IMR-90 (cell line): ENCODE data around the gene SLC25A46. TPM values are rescaled to one million over a fixed set of nuclear protein-coding genes. Genes with fewer than 3 reads are reported as not detected.

Source experiments
- ATAC-seq: fragments of 200-7000 bp; cut with Tn5 transposase; 2 replicates; pipeline ENCODE4 v1.9.1; 2020; ENCODE audit warnings: low read depth, mild to moderate bottlenecking, moderate library complexity
- BruUV-seq: library from RNA; stranded (reverse); fragments of 400-500 nt; replicated peaks from 2 replicates; lab custom pipeline; 2021; lab: Mats Ljungman, UMichigan
- CTCF ChIA-PET: fragments of 300-600 bp; formaldehyde crosslinking; extraction: SDS; loops from one replicate; lab custom pipeline; 2021; ENCODE audit warnings: antibody characterized with exemption; lab: Yijun Ruan, JAX
- POLR2A ChIA-PET: fragments of 300-600 bp; sonication (Branson Sonifier 250); formaldehyde crosslinking; loops from one replicate; lab custom pipeline; 2022; ENCODE audit warnings: antibody characterized with exemption; ENCODE audit not compliant: unreplicated experiment; lab: Charles Lee
- DNase-seq: peaks from one replicate; pipeline ENCODE4 v3.0.0; 2013
- H2AFZ ChIP-seq: replicated peaks from 2 replicates; pipeline ENCODE3; 2013; ENCODE audit warnings: low read length, mild to moderate bottlenecking; ENCODE audit not compliant: poor library complexity
- H2AK5ac ChIP-seq: 2 replicates; pipeline ENCODE4 v1.6.1; 2013; ENCODE audit warnings: low read depth, low read length, inconsistent platforms
- H2AK9ac ChIP-seq: replicated peaks from 2 replicates; pipeline ENCODE3; 2013; ENCODE audit warnings: mild to moderate bottlenecking, low read depth, low read length, moderate library complexity; ENCODE audit not compliant: poor library complexity
- H2BK120ac ChIP-seq: 2 replicates; pipeline ENCODE4 v1.6.1; 2013; ENCODE audit warnings: low read depth, low read length, inconsistent platforms
- H2BK15ac ChIP-seq: 3 replicates; pipeline ENCODE4 v1.6.1; 2013; ENCODE audit warnings: low read depth, low read length, inconsistent platforms
- H2BK20ac ChIP-seq: 2 replicates; pipeline ENCODE4 v1.6.1; 2013; ENCODE audit warnings: low read depth, mild to moderate bottlenecking, inconsistent platforms, low read length, moderate library complexity
- H2BK5ac ChIP-seq: 2 replicates; pipeline ENCODE4 v1.6.1; 2013; ENCODE audit warnings: mild to moderate bottlenecking, low read depth, low read length, inconsistent platforms; ENCODE audit not compliant: poor library complexity, severe bottlenecking
- H3K14ac ChIP-seq: replicated peaks from 2 replicates; pipeline ENCODE4 v1.6.1; 2013; ENCODE audit warnings: low read depth, low read length, inconsistent platforms
- H3K18ac ChIP-seq: 2 replicates; pipeline ENCODE4 v1.6.1; 2013; ENCODE audit warnings: low read depth, low read length, control low read depth
- H3K23ac ChIP-seq: 2 replicates; pipeline ENCODE4 v1.6.1; 2013; ENCODE audit warnings: low read depth, low read length, inconsistent platforms
- H3K27ac ChIP-seq: 2 replicates; pipeline ENCODE4 v1.5.1; 2013; ENCODE audit warnings: mild to moderate bottlenecking, control low read depth, low read length; ENCODE audit not compliant: insufficient read depth
- H3K27me3 ChIP-seq: 2 replicates; pipeline ENCODE4 v1.6.1; 2013; ENCODE audit warnings: low read length; ENCODE audit not compliant: control insufficient read depth, insufficient read depth
- H3K36me3 ChIP-seq: 2 replicates; pipeline ENCODE4 v1.6.1; 2013; ENCODE audit warnings: low read length, mixed read lengths; ENCODE audit not compliant: control insufficient read depth, insufficient read depth
- H3K4ac ChIP-seq: 2 replicates; pipeline ENCODE4 v1.6.1; 2013; ENCODE audit warnings: low read depth, low read length, inconsistent platforms
- H3K4me1 ChIP-seq: 2 replicates; pipeline ENCODE4 v1.6.1; 2013; ENCODE audit warnings: low read length, mixed read lengths; ENCODE audit not compliant: control insufficient read depth, insufficient read depth
- H3K4me2 ChIP-seq: 2 replicates; pipeline ENCODE4 v1.6.1; 2013; ENCODE audit warnings: low read depth, mild to moderate bottlenecking, control low read depth, low read length, moderate library complexity
- H3K4me3 ChIP-seq: 2 replicates; pipeline ENCODE4 v1.5.1; 2013; ENCODE audit warnings: low read depth, mild to moderate bottlenecking, control low read depth, low read length, moderate library complexity; ENCODE audit not compliant: insufficient read depth
- H3K56ac ChIP-seq: 2 replicates; pipeline ENCODE4 v1.6.1; 2013; ENCODE audit warnings: low read length, inconsistent platforms; ENCODE audit not compliant: insufficient read depth; ENCODE audit errors: extremely low read depth
- H3K79me1 ChIP-seq, 2 experiments: 2 replicates each; pipeline ENCODE4 v1.6.1; 2013; ENCODE audit warnings: low read length in 2 of 2, inconsistent platforms in 1 of 2, low read depth in 1 of 2
- H3K9ac ChIP-seq: 2 replicates; pipeline ENCODE4 v1.6.1; 2013; ENCODE audit warnings: low read depth, low read length, control low read depth
- H3K9me1 ChIP-seq: 2 replicates; pipeline ENCODE4 v1.6.1; 2013; ENCODE audit warnings: low read length, inconsistent platforms; ENCODE audit not compliant: insufficient read depth
- H3K9me3 ChIP-seq: 2 replicates; pipeline ENCODE4 v1.6.1; 2013; ENCODE audit warnings: low read length; ENCODE audit not compliant: control insufficient read depth, insufficient read depth
- H4K20me1 ChIP-seq: 2 replicates; pipeline ENCODE4 v1.6.1; 2013; ENCODE audit warnings: low read length, inconsistent platforms; ENCODE audit not compliant: insufficient read depth
- H4K5ac ChIP-seq: 2 replicates; pipeline ENCODE4 v1.6.1; 2013; ENCODE audit warnings: mild to moderate bottlenecking, low read depth, low read length, control low read depth
- H4K8ac ChIP-seq, 2 experiments: 2 replicates each; pipeline ENCODE4 v1.6.1; 2013; ENCODE audit warnings: low read depth in 2 of 2, low read length in 2 of 2, control low read depth in 1 of 2, inconsistent platforms in 1 of 2
- H4K91ac ChIP-seq: 2 replicates; pipeline ENCODE4 v1.6.1; 2013; ENCODE audit warnings: low read depth, low read length, inconsistent platforms; ENCODE audit not compliant: insufficient read depth
- BHLHE40 ChIP-seq: fragments of 150-350 bp; IDR thresholded peaks from 2 replicates; pipeline ENCODE4 v1.6.1; 2016; ENCODE audit warnings: mild to moderate bottlenecking, low read depth, low read length
- CEBPB ChIP-seq: IDR thresholded peaks from 2 replicates; pipeline ENCODE4 v1.6.1; 2012; ENCODE audit warnings: low read depth, low read length, improper control_type of control experiment
- NFE2L2 ChIP-seq: fragments of 150-350 bp; IDR thresholded peaks from 2 replicates; pipeline ENCODE4 v1.6.1; 2016; ENCODE audit warnings: low read depth, mild to moderate bottlenecking, low read length
- RCOR1 ChIP-seq: IDR thresholded peaks from 2 replicates; pipeline ENCODE4 v1.6.1; 2012; ENCODE audit warnings: mild to moderate bottlenecking, low read length, improper control_type of control experiment; ENCODE audit not compliant: insufficient replicate concordance
- WGBS, 2 experiments: methylation state at CpG; one replicate each; pipeline versions ENCODE4 v1.1.5 to v1.1.7; 2013; ENCODE audit warnings: missing lambda C conversion rate in 2 of 2; ENCODE audit not compliant: insufficient read length in 1 of 2; ENCODE audit errors: extremely low coverage in 2 of 2; 5-methylcytosine and 5-hydroxymethylcytosine counted together
- dilution Hi-C: fragments of 300-500 bp; cut with HindIII; formaldehyde crosslinking; loops from one replicate; pipeline ENCODE4 v1.14.3; 2018; ENCODE audit warnings: low sequenced_read_pairs; ENCODE audit not compliant: unreplicated experiment
- in situ Hi-C: fragments of 300-500 bp; cut with MboI; formaldehyde crosslinking; loops from 3 replicates; pipeline ENCODE4 v1.14.3; 2019; ENCODE audit warnings: low sequenced_read_pairs, inconsistent platforms, mixed read lengths
- intact Hi-C: fragments of 100-400 bp; cut with micrococcal nuclease; formaldehyde crosslinking; loops from 2 replicates; pipeline ENCODE4 v1.10.0; 2022
- polyA plus RNA-seq, 3 experiments: library from polyadenylated mRNA; depleted of rRNA; stranded (reverse); fragments of >200 nt; gene quantifications; 2 replicates each; pipeline ENCODE4 v1.2.3, GENCODE V29; 2012; ENCODE audit warnings: low replicate concordance in 1 of 3
- total RNA-seq: library from RNA; depleted of rRNA; stranded (reverse); fragments of >200 nt; gene quantifications from 2 replicates; pipeline ENCODE4 v1.2.3, GENCODE V29; 2012
- TF ChIP-seq, protein P1 (sequence below): fragments of 150-350 bp; IDR thresholded peaks from 2 replicates; pipeline ENCODE4 v1.6.1; 2016; ENCODE audit warnings: low read depth, mild to moderate bottlenecking, low read length, moderate library complexity, borderline replicate concordance

SLC25A46 gene
- total and polyA plus RNA-seq, 2 of the 4 experiments (the other 2 are of a cell fraction): 25.1 to 67.9 TPM

DNA sequence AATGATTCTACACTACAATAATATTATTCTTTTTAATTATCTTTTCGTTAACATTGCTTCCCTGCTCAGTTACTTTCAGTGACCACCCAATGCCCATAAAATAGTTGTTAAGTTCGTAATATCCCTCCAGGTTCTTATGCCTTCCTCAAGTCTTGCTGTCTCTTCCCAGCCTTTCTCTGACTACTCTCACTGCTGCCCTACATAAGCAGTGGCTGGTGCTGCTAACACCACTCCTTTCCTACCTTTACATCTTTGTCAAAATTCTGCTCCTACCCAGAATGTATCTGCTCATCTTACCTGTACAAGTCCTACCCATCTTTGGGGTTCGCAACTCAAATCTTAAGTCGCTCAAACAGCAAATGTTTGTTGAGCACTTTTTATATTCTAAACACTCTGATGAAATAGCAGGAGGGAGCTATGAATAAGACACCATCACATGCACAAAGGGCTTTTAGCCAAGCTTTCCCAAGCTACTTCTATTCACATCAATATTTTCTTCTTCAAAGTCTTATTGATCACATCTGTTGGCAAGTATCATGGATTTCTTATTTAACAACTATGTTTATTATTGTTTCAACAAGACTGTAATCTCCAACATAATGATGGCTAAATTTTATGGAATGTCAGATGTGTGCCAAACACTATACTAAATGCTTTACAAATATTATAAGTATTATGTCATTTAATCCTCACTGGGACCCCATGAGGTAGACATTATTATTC lies 29.5 kb downstream of the SLC25A46 start:
- intact Hi-C loops: loop anchor here (5.0 to 10.0 kb wide), 3 partner anchors 129 to 987 kb away; partner anchors contain the start of gene NREP
- ChIA-PET CTCF (interaction anchor here (0.9 kb wide), 1 partner anchor 1739 kb away, joined by 3 read pairs; no protein-coding TSS in a partner anchor), POLR2A (no interaction called here)
- H3K56ac ChIP-seq: no peak overlapping the region
- H2BK120ac ChIP-seq: 0 out of 2 replicates have a peak overlapping the region, but pooled peaks have one; percentile 1
- H3K9me3 ChIP-seq: no peaks in the 10 kb centered on the region
- in situ Hi-C loops: loop anchor here (25.0 kb wide), 2 partner anchors 694 to 1394 kb away; no protein-coding TSS in a partner anchor
- H2AK9ac ChIP-seq: no peak overlapping the region
- H3K4me1 ChIP-seq: 0 out of 2 replicates have a peak, but pooled peaks cover 2% of the 10 kb centered on the region
- no peaks in the 10 kb centered on the region for H3K9me1 ChIP-seq
- dilution Hi-C loops: no loop called here
- no peak overlapping the region for H2AFZ ChIP-seq
- TF ChIP-seq CEBPB (no peak), NFE2L2 (no peak), RCOR1 (no peak), BHLHE40 (peak; percentile 24; the same call in 1 of the 2 replicates)
- TF ChIP-seq, protein P1, sequence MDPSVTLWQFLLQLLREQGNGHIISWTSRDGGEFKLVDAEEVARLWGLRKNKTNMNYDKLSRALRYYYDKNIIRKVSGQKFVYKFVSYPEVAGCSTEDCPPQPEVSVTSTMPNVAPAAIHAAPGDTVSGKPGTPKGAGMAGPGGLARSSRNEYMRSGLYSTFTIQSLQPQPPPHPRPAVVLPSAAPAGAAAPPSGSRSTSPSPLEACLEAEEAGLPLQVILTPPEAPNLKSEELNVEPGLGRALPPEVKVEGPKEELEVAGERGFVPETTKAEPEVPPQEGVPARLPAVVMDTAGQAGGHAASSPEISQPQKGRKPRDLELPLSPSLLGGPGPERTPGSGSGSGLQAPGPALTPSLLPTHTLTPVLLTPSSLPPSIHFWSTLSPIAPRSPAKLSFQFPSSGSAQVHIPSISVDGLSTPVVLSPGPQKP: no peak
- H3K9ac ChIP-seq: no peak overlapping the region
- 0 out of 2 replicates have a peak overlapping the region, but pooled peaks have one; percentile 4 for H3K4ac ChIP-seq
- no peak overlapping the region for H3K23ac ChIP-seq
- H2AK5ac ChIP-seq: no peak overlapping the region
- 100% methylated on average over 1 of the region's 4 CpGs; no CpG with 5 or more reads in 1 of the 2 experiments for WGBS, 2 experiments
- peak overlapping the region; percentile 7; the same call in 1 of the 2 replicates for H3K18ac ChIP-seq
- H2BK15ac ChIP-seq: no peak overlapping the region
- no peaks in the 10 kb centered on the region for H3K27me3 ChIP-seq
- no peaks in the 10 kb centered on the region for H3K36me3 ChIP-seq
- H3K4me2 ChIP-seq: no peak overlapping the region
- ATAC-seq (peak; percentile 38; the same call in 1 of the 2 replicates), DNase-seq (peak; percentile 77)
- H2BK20ac ChIP-seq: no peak overlapping the region
- H4K5ac ChIP-seq: no peak overlapping the region
- no peak overlapping the region; the same call in 1 of the 2 replicates for H3K27ac ChIP-seq
- no peak overlapping the region for H2BK5ac ChIP-seq
- H4K91ac ChIP-seq: no peak overlapping the region
- no TSS peak for BruUV-seq
- 0 out of 4 replicates have a peak overlapping the region, but pooled peaks of 1 of the 2 experiments have one; percentile 24 for H4K8ac ChIP-seq
- H3K14ac ChIP-seq: no peak overlapping the region
- H4K20me1 ChIP-seq: no peaks in the 10 kb centered on the region
- no peak overlapping the region for H3K4me3 ChIP-seq
- H3K79me1 ChIP-seq: no peaks in the 10 kb centered on the region
